Activated T-cell treated with anti-CD3 and anti-CD28 coated beads for 1 hour (primary cell): ENCODE measurements around the gene CLSTN1.
A peak's percentile ranks its signal among the peaks of the same experiment; 100 is the strongest.
"Not testable (repeated sequence)": the region's sequence is repeated elsewhere in the genome, so short reads cannot be mapped to it uniquely, and the experiment has no call there.

Experiments used
- DNase-seq: peaks from one replicate; pipeline ENCODE4 v3.0.0-alpha.2; 2020; ENCODE audit warnings: low read depth

Gene CLSTN1

DNA sequence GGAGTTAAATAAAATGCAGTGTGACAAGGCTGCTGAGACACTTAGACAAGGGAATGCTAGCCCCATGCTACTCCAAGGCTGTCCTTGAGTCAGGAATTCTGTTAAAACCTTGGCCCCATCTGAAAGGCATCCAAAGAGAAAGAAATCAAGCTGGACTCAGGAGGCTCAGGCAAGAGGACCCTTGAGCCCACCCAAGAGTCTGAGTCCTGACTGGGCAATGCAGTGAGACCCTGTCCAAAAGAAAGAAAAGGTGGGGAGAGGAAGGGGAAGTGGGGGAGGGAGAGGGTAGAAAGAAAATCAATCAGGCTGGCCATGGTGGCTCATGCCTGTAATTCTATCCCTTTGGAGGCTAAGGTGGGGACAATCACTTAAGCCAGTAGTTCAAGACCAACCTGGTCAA lies 26.7 kb downstream of the CLSTN1 start:
- DNase-seq: no peak

DNA sequence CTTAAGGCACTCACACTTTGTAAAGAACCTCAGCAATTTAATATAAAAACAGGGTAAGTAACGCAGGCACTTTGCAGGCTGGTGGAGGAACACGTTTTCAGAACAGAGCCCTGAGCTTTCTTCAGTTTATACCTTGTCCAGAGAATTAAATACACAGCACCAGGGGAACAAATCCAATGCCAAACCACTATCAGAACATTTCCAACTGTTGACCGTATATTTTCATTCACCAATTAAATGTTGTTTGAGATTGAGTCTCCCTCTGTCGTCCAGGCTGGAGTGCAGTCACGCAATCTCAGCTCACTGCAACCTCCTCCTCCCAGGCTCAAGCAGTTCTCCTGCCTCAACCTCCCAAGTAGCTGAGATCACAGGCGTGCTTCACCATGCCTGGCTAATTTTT lies 29.7 kb downstream of the CLSTN1 start:
- no peak for DNase-seq

DNA sequence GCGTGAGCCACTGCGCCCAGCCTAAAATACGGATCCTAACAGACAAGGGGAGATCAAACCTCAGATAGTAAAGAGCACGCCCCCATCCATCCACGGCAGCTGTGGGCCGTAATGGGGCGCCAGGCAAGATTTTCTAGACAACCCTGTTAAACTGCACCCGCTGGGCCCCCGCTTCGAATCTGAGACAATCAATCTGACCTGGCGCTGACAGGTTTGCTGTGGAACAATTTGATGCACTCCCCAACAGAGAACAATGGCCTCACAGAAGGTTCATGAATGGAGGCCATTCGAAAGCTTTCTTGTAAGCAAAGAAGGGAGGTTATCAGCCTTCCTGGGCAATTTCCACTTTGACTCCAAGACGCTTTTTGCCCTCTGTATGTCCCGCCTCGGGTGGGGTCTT lies 30.5 kb downstream of the CLSTN1 start:
- DNase-seq: no peak

DNA sequence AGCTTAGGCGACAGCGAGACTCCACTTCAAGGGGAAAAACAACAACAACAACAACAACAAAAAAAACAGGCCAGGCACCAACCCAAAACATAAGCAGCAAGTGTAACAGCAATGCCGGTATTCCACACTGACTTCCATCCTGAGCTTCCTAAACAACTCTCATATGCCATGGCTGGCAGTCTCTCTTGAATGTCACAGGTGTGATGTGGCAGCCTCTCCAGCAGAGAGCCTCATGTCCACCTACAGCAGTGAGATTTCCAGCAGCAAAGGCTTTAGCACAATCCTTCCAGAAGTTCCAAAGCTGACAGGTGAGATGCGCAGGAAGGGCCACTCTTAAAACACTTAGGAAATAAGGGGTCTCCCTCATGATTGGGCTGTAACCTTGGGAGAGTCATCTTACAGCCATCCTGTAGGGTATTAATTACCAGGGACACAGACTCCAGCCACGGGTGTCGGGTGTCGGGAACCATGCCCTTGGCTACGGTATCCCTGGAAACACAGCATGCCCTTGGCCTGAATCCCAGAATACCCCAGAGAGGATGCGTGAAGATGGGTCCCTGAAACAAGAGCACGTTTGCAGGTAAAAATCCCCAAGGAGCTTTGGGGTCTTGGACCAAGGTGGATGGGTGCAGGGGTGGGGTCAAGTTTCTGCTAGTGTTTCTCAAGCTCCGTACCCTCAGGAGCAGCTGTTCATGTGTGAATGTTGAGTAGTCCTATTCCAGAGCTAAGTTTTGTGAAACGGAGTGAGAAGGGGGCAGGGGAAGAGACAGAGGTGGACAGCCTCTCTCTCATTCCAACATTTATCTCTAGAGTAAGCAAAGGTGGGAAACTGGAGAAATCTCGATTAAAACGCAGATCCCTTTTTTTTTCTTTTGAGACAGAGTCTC lies 31.4 kb downstream of the CLSTN1 start:
- DNase-seq: no peak

DNA sequence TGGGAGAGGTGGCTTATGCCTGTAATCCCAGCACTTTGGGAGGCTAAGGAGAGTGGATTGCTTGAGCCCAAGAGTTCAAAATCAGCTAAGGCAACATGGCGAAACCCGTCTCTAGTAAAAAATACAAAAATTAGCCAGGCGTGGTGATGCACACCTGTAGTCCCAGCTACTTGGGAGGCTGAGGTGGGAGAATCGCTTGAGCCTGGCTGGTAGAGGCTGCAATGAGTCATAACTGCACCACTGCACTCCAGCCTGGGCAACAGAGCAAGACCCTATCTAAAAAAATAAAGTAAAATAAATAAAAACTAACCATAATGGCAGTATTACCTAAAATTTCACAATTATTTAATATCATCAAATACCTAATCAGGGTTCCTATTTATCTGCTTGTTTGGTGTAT lies 34.1 kb downstream of the CLSTN1 start:
- DNase-seq: not testable (repeated sequence)

DNA sequence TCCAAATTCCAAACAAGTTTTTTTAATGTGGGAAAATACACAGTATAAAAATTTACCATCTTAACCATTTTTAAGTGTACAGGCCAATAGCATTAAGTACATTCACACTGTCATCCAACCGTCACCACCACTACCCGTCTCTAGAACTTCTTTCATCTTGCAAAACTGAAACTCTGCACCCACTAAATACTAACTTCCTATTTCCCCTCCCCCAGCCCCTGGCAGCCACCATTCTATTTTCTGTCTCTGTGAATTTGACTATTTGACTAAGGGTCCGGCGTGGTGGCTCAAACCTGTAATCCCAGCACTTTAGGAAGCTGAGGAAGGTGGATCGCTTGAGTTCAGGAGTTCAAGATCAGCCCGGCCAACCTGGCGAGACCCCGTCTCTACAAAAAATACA lies 36.1 kb downstream of the CLSTN1 start:
- peak; percentile 19 for DNase-seq

DNA sequence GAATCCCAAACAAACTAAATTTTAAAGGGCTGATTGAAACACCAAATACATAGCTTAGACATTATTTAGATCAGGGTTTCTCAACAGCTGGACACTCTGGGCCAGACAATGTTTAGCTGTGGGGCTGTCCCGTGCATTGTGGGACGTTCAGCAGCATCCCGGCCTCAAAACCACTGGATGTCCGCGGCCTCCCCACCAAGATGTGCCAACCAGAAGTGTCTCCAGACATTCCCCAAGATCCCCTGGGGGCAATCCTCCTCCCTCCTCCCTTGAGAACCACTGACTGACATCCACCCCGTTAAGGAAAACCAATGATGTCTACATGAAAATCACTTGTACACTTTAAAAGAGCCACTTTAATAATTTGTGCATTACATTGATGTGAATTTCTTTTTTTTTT lies 38.4 kb downstream of the CLSTN1 start:
- DNase-seq: no peak

DNA sequence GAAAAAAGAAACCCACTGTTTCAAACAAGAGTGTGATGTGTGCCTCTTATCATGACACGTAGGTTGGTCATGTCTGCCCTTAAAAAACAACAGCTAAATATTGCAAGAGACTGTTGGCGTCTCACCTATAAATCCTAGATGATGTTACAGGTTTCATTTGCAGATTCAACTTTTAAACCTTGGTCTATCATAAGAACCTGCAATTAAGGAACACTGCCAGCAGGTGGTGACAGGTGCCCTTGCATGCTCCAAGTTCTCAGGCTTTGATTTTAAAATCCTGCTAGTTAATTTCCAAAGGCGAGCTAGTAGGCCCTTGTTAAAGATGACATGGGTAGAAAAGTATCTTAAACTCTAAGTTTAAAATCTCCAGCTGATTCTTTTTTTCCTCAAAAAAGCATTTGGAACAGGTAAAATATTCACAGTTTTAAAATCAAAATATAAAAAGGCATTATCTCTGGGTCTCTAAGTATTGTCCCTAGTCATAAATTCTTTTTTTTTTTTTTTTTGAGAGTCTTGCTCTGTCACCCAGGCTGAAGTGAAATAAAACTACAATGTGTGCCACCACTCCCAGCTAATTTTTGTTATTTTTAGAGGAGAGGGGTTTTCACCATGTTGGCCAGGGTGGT lies 39.1 kb downstream of the CLSTN1 start:
- DNase-seq: peak; percentile 44

DNA sequence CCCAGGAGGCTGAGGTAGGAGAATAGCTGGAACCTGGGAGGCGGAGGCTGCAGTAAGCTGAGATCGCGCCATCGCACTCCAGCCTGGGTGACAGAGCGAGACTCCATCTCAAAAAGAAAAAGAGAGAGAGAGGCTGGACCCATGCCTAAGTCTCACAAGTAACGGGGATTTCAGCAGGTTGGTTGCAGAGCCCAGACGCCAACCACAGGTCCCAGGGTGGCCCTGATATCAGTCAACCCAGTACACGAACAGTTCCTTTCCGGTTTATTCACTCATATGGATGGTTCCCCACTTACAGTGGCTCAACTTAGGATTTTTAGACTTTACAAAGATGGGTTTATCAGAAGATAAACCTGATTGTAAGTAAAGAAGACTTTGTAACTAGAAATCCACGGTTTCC lies 40.9 kb downstream of the CLSTN1 start:
- no peak for DNase-seq

DNA sequence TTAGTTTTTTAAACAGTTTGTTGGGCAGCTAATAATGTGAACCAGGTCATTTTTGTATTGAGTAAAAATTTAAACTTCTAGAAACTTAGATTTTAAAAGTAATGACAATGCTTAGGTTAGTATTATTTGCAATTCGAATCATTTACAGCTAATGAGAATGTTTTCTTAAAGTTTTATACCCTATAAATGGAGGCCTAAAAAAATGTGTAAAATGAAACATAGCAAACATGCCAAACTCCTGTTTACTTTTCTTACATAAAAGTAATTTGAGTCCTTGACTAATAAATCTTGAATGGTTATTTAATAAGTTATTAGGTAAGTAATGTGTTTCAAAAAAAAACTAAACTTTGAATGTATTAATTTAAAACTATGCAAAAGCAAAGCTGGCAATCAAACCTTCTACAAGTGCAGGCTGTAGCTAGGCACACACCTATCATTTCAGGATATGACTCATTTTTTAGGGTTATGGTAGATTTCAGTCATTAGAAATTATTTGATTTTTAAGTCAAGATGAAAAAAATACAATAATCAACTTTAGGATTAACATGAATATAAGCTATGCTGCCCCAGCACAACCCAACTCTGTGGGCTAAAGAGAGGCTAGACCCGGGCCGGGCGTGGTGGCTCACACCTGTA lies 41.5 kb downstream of the CLSTN1 start:
- no peak for DNase-seq

DNA sequence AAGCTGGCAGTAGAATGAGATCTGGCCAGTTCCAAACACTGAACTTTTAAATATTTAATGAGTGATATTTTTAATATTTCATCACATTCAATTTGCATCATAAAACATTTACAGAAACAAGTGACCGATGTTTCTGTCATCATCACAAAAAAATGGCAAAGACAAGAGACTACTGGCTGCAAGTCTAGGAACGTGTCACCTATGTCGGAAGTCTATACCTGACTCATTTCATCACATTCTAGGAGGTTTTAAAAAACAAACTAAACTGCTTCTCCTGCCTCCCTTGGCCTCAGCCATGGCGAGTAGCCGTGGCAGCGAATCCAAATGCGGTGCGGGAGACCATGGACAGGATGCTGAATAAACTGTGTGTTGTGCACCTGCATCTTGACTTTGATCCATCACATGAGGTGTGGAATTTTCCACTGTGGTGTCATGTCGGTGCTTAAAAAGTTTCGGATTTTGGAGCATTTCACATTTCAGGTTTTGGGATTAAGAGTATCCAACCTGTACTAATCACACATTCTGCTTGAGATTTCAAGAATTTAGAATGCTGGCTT lies 43.1 kb downstream of the CLSTN1 start:
- DNase-seq: no peak

DNA sequence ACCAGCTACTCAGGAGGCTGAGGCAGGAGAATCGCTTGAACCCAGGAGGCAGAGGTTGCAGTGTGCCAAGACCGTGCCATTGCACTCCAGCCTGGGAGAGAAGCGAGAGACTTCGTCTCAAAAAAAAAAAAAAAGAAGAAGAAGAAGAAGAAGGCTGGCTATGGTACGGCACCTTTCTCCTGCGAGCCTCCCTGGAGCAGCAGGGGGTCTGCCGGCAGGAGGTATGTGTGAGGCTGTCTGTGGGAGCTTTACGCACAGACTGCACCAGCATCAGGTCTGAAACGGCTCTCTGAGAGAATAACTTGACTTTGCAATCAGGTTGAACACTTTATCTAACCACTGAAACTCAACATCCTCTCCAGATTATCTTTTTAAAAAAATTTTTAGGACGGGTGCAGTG lies 44.9 kb downstream of the CLSTN1 start:
- DNase-seq: no peak

DNA sequence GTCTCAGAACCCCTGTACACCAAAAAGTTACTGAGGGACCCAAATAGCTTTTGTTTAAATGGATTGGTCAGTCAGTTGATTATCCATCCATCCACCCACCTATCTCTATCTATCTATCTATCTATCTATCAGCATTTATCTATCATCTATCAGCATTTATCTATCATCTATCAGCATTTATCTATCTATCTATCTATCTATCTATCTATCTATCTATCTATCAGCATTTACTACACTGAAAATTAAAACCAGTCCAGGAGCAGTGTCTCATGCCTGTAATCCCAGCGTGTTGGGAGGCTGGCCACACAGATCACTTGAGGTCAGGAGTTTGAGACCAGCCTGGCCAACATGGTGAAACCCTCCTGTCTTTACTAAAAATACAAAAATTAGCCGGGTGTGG lies 47.1 kb downstream of the CLSTN1 start:
- DNase-seq: no peak

DNA sequence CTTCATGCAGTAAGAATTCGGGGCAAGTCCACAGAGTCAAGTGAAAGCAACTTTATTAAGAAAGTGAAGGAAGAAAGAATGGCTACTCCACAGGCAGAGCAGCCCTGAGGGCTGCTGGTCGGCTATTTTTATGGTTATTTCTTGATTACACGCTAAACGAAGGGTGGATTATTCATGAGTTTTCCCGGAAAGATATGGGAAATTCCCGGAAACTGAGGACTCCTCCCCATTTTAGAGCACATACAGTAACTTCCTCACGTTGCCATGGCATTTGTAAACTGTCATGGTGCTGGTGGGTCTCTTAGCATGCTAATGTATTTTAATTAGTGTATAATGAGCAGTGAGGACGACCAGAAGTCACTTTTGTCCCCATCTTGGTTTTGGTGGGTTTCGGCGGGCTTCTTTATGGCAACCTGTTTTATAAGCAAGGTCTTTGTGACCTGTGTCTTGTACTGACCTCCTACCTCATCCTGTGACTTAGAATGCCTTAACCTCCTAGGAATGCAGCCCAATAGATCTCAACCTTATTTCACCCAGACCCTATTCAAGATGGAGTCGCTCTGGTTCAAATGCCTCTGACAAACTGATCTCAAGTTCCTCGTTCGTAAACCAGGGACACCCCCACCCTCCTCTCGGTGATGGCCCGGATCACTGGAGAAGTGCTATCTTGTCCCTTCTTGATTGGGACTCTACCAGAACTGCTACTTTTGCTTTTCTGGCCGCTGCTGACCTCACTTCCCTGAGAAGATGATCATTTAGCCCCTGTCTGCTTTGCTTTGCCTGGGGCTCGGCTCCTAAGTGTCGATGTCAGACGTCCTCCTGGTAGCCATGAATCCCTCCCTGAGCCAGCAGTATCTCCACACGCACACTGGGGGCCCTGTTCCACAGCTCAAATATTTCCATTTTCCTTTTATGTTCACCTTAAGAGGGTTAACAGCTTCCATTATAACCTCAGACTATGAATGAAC lies 48.8 kb downstream of the CLSTN1 start:
- DNase-seq: no peak

DNA sequence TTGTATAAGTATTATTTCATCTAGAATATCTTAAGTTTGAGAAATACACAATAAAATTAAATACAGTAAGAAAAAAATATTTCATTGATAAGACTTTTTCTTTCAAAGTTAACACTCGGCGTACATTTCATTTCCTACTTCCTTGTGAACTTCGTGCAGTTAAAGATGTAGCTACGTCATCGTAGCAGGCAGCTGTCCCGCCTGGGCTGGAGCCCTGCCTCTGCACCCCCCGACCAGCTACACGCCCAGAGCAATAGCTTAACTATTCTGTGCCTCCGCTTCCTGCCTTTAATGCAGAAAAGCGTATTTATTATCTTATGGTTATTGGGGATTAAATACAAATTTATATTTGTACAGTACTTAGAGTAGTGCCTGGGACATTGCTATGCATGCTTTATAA lies 53.5 kb downstream of the CLSTN1 start:
- DNase-seq: no peak

DNA sequence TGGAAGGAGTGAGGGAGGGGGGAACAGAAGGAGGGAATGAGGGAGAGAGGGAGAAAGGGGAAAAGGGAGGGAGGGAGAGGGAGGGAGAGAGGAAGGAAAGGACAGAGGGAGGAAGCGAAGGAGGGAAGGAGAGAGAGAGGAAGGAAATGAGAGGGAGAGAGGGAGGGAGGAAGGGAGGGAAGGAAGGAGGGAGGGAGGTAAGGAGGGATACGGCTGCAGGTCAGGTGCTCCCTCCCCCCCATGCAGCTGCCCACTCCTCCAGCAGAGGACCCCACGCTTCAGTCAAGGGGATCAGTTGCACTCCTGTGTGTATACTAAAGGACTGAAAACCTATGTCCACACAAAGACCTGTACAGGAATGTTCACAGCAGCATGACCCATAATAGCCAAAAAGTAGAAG lies 54.8 kb downstream of the CLSTN1 start:
- DNase-seq: no peak

DNA sequence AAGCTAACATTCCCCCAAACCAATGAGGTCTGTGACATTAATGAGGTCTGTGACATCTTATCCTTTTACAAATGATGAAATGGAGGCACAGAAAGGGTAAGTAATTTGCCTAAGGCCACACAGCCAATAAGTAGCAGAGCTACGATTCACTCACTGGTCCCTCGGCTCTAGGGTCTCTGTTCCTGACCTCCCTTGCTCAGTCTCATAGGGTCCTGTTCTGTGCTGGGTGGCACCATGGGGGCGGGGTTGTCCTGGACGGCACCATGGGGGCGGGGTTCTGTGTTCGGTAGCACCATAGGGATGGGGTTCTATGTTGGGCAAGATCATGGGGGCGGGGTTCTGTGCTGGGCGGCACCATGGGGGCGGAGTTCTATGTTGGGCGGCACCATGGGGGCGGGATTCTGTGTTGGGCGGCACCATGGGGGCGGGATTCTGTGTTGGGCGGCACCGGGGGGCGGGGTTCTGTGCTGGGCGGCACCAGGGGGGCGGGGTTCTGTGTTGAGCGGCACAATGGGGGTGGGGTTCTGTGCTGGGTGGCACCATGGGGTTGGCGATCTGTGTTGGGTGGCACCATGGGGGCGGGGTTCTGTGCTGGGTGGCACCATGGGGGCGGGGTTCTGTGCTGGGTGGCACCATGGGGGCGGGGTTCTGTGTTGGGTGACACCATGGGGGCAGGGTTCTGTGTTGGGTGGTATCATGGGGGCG lies 55.6 kb downstream of the CLSTN1 start:
- no peak for DNase-seq

DNA sequence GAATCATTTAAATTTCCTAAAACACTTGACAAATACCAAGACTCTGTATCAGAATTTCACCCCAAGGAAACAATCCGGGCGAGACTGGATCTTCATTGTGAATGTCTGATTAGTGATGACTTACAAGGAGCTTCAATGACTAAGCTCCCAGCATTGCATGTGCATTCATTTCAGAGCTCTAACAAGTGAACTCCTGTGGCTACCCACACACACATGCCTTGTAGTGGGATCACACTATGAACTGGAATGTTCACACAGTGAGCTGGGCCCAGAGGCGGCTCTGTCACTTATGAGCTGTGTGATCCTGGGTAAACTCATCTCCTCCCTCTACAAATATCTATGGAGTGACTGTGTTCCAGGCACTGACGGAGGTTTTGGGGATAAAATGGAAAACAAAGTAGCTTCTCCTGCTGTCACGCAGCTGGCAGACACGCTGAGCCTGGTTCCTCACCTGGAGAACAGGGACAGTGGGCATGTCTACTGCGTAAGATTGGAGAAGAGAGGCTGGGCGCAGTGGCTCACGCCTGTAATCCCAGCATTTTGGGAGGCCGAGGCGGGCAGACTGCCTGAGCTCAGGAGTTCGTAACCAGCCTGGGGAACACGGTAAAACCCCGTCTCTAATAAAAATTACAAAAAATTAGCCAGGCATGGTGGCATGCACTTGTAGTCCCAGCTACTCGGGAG lies 56.9 kb downstream of the CLSTN1 start:
- DNase-seq: no peak

DNA sequence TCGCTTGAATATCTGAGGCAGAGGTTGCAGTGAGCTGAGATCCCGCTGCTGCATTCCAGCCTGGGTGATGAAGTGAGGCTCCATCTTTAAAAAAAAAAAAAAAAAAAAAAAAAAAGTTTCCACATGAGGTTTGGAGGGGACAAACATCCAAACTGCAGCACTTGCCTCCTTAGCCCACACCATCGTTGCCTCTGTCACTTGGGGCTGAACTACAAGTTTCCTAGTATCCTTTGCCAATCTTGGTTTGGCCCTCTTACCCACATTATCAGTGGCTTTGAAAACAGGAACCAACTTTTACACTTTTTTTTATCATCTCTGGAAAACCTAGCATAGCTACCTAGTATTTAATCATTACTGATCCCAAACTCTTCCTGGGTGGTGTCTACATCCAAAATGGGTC lies 59.2 kb downstream of the CLSTN1 start:
- DNase-seq: no peak

DNA sequence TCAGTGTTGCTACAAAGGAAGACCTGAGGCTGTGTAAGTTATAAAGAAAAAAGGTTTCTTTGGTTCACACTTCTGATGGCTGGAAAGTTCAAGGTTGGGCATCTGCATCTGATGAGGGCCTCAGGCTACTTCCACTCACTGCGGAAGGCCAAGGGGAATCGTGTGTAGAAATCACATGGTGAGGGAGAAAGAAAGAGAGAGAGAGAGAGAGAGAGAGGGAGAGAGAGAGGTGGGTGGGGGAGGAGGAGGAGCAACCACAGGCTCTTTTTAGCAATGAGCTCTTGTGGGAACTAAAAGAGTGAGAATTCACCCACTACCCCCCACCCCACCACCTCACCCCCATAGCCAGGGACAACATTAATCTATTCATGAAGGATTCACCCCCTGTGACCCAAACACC lies 59.9 kb downstream of the CLSTN1 start:
- DNase-seq: no peak

DNA sequence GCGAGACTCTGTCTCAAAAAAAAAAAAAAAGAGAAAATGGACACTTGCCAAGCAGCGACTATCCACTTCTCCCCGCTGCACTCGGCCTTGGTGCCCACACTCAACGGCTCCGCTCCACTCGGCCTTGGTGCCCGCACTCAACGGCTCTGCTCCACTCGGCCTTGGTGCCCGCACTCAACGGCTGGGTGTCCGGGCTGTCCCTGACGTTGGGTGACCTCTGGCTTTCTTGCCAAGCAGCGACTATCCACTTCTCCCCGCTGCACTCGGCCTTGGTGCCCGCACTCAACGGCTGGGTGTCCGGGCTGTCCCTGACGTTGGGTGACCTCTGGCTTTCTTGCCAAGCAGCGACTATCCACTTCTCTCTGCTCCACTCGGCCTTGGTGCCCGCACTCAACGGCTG lies 61.3 kb downstream of the CLSTN1 start:
- not testable (repeated sequence) for DNase-seq
